Measurements from ENCODE around the gene MAEA.
A peak's percentile ranks its signal among the peaks of the same experiment; 100 is the strongest.

The MAEA gene

GRCh38 chr4:1305781-1306455, 16.2 kb downstream of the MAEA start:
- no peak for DNase-seq

DNA sequence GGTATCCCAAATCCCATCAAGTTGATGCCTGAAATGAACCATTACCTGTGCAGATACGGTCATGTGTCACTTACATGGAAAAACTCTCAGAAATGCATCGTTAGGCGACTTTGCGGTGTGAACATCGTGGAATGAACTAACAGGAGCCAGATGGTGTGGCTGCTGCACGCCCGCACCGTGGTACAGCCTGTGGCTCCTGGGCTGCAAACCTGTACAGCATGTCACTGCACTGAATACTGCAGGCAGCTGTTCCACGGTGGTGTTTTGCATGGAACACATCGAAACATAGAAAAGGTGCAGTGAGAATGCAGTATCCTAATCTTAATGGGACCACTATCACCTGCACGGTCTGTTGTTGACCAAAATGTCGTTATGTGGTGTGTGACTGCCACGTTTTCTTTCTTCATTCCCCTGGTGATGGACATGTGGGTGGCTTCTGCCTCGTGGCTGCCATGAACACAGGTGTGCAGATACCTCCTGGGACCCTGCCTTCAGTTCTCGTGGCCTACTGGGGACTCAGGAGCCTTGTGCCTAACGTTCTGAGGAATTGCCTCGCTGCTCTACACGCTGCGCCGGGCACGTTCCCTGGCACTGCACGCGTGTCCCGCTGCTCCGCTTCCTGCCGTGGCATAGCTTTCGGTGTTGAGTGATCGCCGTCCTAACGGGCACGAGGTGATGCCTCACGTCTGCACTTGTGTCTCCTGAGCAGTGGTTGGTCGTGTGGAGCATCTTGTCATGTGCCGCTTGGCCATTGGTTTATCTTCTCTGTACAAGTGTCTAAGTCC, 18.5 kb downstream of the MAEA start:
- no peak for DNase-seq

DNA sequence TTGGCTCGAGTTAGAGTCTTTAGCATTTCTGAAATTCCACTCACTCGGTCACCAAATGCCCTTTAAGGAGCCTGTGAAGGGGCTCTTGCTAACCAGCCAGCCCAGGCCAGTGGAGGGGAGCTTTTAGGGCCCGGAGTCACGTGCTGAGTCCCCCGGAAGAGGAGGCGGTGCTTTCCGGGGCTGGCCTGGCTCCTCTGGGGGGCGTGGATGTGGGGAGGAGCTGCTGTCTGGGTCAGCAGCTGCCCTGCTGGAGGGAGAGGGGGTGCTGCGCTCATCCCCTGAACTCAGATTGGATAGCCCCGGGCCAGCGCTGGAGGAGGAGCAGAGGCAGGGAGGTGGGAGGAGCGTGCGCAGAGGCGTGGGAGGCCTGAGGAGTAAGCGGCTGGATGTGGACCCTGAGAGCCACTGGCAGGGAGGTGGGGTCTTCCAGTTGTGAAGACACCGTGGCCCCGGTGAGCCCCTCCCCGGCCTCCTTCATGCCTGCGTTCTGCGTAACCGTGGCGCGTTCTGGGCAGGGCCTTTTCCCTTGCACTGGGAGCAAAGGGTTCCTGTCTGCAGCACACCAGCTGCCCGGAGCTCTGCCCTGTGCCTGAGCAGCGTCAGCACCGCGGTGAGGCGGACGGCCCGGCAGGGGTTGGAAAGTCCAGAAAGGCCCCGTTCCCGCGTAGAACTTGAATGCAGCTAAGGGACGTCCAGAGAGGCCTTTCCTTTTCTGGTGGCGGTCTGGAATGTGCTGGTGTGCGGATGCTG, 19.7 kb downstream of the MAEA start:
- peak; percentile 97 for DNase-seq

DNA sequence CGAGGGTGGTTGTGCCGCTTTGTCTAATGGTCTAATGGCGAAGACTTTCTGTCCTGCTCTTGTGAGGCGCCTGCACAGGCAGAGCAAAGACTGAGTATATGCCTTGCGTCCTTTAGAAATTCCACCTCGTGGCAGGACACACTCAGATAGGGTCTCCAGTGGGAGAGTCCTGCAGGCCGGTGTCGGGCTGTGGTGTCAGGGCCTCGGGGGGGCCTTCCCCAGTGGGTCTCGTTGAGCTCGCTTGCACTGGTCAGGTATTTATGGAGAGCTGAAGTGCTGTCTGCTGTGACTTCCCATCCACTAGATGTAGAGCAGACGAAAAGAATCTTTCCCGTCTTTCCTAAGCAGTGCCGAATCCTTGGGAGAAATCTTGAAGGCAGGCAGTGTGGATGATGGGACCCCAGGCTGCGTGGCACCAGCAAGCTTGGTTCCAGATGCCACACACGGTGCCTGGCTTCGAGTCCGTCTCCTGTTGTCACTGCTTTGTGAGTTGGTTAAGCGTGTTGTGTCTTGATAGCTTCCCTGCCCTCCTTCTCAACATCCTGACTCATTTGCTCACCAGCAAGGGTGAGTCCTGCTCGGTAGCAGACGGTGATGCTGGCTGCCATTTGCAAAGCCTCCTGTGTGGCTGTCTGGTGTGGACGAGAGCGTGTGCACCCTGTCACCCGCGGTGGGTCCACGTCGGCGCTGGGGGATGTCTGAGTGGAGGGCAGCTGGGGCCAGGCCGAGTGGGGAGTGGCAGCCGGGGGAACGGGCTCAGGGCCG, 20.5 kb downstream of the MAEA start:
- no peak for DNase-seq

GRCh38 chr4:1310796-1311631, 21.3 kb downstream of the MAEA start:
- no peak for DNase-seq

DNA sequence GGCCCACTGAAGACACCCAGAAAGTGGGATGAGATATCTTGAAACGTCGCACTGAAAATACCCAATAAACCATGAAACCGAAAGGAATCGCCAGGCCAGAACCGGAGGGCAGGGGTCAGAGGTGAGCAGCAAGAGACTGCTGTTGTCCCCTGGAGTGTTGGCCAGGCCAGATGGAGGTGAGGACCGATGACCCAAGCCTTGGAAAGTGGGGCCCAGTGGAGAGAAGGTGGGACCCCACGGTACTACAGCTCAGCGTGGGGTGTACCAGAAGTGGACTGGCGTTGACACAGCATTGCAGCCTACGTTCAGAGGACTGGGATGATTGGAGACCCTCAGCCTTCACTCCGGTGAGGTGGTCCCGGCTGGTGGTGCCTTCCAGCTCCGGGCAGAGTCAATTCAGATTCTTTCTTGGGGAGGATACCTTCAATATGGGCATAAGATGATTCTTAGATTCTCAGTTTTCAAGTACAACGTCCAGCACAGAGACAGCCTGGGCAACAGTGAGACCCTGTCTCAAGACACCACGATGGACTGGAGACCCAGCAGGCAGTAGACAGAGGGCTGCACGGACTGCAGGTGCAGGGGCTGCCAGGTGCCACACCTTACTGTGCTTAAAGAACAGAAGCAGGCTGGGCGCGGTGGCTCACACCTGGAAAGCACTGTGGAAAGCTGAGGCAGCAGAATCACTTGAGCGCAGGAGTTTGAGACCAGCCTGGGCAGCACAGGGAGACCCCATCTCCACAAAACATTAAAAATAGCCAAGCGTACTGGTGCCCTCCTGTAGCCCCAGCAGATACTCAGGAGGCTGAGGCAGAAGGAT, 23.3 kb downstream of the MAEA start:
- DNase-seq, result no peak

GRCh38 chr4:1315306-1315705, 25.6 kb downstream of the MAEA start:
- DNase-seq, result no peak

- no peak for DNase-seq
These were observed 26.3 kb downstream of the MAEA start for GRCh38 chr4:1315836-1316536.

- DNase-seq, result no peak
These were observed 27.0 kb downstream of the MAEA start for GRCh38 chr4:1316537-1317168.

GRCh38 chr4:1317177-1318045, 27.7 kb downstream of the MAEA start:
- DNase-seq, result no peak

DNA sequence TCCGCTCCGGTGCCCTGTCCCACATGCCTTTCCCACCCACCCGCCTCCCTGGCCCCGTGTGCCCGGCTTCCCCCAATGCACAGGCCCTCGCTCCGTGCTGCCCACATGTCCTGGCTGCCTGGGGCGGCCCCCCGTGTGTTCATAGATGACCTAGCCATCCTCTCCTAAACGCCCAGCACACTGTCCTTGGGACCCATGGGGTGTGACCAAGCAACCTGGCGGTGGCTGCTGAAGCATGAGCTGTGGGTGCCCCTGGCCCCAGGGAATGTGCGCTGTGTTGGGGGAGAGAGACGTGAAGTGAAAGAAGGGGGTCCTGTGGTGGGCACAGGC, 28.3 kb downstream of the MAEA start:
- DNase-seq, result no peak

GRCh38 chr4:1318488-1319213, 29.0 kb downstream of the MAEA start:
- no peak for DNase-seq

- no peak for DNase-seq
These were observed 31.8 kb downstream of the MAEA start for GRCh38 chr4:1321486-1321885.

GRCh38 chr4:1321946-1322650, 32.4 kb downstream of the MAEA start:
- no peak for DNase-seq

DNA sequence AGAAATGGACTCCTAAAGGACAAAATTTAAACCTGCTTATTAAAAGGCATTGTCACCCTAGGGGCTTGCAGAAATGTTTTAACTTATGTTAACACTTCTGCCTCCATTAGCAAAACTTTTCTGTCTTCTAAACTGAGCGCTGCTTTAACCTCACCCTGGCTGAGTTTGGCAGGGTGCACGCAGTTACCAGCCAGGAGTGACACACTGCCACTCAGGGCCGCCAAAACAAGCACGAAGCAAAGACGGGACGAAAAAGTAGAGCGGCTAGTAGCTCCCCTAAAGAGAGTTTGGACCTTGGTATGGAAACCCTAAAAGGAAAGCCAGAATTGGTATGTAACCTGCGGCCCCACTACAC, 33.6 kb downstream of the MAEA start:
- DNase-seq, result no peak

GRCh38 chr4:1323635-1324442, 34.1 kb downstream of the MAEA start:
- no peak for DNase-seq

All from right hindlimb (tissue), 1 donor.